GM18873 (cell line): ENCODE measurements around the gene PDE4D.
"Not testable (repeated sequence)": the region's sequence is repeated elsewhere in the genome, so short reads cannot be mapped to it uniquely, and the experiment has no call there.

Experiments used
- ATAC-seq: cut with Tn5 transposase; IDR thresholded peaks from one replicate; pipeline ENCODE4 v1.9.1; 2021; ENCODE audit warnings: mild to moderate bottlenecking, moderate library complexity, moderate number of reproducible peaks; ENCODE audit not compliant: unreplicated experiment, low FRiP score

PDE4D gene

GRCh38 chr5:59056599-59056998, 836.9 kb downstream of the PDE4D start:
- ATAC-seq, result not testable (repeated sequence)

DNA sequence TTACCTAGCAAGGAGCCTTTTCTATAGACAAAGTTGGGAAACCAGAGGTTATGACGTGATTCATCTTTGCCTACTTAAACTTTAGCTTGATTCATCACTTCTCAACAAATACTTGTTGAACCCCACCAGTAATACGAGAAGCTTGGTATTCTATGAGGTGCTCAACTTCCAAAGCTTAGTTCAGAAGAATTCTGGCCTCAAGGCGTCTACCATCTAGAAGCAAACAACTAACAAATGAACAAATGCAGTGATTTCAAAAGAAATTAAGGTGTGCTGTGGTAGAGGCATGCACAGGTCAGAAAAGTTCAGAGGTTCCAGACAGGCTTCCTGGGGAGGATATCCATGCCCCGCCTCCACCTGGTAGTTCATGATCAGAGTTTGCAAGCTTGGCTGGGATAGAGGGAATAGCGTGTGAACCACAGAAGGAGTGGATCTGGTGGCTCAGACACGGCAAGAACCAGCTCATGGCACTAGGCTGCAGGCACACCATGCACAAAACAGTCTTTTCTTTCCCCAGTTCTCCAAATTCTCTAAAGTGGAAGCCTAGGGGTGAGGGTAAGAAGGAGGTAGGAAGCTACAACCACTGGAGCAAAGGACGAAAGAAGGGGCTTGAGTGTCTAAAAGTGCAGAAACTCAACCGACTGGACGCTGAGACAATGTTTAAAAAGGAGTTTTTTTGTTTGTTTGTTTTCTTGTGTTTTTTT, 837.6 kb downstream of the PDE4D start:
- ATAC-seq, result no peak

DNA sequence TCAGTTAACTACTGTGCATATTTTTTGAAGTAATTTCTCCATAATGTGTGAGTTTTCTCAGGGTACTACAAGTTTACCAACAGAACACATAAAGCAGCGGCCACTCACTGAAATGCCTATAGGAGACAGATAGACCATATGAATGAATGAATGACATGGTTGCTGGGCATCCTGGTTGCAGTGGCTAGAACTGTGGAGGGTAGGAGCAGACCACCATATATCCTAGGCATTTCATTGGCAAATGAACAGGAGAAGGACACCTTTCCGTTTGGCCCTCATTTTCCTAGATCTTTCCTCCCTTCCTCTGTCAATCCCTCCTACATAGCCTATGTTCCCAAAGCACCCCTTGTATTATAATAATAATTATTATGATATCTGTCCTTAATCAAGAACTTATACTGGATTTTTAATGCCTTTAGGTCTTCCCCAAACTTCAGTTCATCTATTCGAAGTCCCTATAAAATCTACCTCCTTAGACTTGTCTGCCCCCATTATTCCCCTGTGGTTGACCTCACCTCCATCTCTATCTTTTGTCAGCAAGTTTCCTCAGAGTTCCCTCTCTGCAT, 838.5 kb downstream of the PDE4D start:
- no peak for ATAC-seq

GRCh38 chr5:59051951-59052350, 841.6 kb downstream of the PDE4D start:
- ATAC-seq, result no peak

- no peak for ATAC-seq
These were observed 844.4 kb downstream of the PDE4D start for GRCh38 chr5:59049095-59049494.

- no peak for ATAC-seq
These were observed 851.1 kb downstream of the PDE4D start for GRCh38 chr5:59042201-59043055.

- ATAC-seq, result no peak
These were observed 852.2 kb downstream of the PDE4D start for GRCh38 chr5:59041355-59041754.

- ATAC-seq, result no peak
These were observed 852.7 kb downstream of the PDE4D start for GRCh38 chr5:59040804-59041201.

DNA sequence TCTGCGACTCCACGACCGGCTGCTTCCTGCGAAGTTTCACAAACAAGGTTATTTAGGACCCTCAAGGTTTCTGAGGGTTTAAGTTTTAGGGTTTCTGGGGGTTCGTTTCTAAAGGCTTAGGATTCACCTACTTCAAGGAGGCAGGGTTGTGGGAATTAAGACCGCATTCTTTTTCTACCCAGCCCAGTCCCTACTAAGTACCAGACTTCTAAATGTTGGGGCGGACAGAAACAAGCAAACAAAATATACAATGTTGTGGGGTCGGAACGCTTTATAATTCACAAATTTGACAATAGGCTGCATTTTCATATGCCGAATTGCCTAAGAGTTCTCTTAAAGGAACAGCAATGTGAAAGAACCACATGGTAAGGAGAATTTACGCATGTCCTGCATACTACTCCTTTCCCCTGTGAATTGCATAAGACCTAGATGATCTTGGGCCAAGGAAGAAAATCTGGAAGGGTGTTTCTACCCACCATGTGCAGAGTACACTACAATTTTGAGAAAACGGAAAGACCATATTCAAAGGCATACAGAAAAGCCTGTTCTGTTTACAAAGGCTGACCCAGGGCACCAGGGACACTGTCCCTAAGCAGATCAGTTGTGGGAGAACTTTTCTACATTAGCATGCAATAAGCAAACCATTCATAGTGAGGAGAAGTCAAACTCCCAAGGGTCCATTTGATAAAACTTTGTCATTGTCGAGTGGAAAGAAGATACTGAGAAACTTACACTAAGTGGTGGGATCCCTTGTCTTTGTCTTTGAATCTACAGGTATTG, 853.3 kb downstream of the PDE4D start:
- no peak for ATAC-seq

GRCh38 chr5:59039296-59040023, 854.1 kb downstream of the PDE4D start:
- ATAC-seq, result peak; percentile 52

GRCh38 chr5:59038798-59039295, 854.7 kb downstream of the PDE4D start:
- ATAC-seq, result peak; percentile 2

- ATAC-seq, result no peak
These were observed 855.4 kb downstream of the PDE4D start for GRCh38 chr5:59037941-59038797.

DNA sequence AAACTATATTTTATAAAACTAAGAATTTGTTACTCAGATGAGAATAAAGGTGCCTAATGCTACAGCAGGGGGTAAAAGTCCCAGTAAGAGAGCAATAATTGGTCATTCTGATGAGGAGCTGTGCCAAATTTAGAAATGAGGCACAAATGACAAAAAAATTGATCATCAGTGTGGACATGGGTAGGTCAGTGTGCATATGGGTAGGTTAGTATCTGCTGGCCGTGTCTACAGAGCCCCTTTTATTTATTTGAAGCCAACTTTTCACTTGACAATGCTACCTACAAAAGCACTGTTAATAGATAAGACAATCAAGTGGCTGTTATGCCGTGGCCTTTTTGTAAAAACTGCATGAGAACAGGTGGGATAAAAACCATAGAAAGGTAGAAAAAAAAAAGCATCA, 856.1 kb downstream of the PDE4D start:
- no peak for ATAC-seq

GRCh38 chr5:59037041-59037440, 856.5 kb downstream of the PDE4D start:
- ATAC-seq, result no peak

- ATAC-seq, result no peak
These were observed 857.1 kb downstream of the PDE4D start for GRCh38 chr5:59036274-59036961.

- no peak for ATAC-seq
These were observed 857.8 kb downstream of the PDE4D start for GRCh38 chr5:59035681-59036080.

GRCh38 chr5:59034498-59035186, 858.9 kb downstream of the PDE4D start:
- ATAC-seq, result no peak
